ENCODE measurements around the gene RERE.

DNA sequence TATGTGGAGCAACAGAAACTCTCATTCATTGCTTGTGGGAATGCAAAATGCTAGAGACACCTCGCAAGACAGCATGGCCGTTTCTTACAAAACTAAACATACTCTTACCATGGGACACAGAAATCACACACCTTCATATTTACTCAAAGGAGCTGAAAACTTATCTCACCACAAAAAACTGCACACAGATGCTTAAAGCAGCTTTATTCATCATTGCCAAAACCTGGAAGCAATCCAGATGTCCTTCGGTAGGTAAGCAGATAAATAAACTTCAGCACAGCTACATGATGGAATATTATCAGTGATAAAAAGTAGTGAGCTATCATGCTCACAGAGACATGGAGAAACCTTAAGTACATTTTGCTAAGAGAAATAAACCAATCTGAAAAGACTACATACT, 124.3 kb downstream of the RERE start:
- no peak for TF ChIP-seq POLR2A (IDR thresholded peaks at IDR 0.05)
- TF ChIP-seq, protein P1, sequence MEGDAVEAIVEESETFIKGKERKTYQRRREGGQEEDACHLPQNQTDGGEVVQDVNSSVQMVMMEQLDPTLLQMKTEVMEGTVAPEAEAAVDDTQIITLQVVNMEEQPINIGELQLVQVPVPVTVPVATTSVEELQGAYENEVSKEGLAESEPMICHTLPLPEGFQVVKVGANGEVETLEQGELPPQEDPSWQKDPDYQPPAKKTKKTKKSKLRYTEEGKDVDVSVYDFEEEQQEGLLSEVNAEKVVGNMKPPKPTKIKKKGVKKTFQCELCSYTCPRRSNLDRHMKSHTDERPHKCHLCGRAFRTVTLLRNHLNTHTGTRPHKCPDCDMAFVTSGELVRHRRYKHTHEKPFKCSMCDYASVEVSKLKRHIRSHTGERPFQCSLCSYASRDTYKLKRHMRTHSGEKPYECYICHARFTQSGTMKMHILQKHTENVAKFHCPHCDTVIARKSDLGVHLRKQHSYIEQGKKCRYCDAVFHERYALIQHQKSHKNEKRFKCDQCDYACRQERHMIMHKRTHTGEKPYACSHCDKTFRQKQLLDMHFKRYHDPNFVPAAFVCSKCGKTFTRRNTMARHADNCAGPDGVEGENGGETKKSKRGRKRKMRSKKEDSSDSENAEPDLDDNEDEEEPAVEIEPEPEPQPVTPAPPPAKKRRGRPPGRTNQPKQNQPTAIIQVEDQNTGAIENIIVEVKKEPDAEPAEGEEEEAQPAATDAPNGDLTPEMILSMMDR (IDR thresholded peaks at IDR 0.05): no peak

All from thyroid gland (tissue), 4 donors.